Calu3 (cell line): ENCODE measurements around the gene TMEM217. TPM values are rescaled to one million over a fixed set of nuclear protein-coding genes. Genes with fewer than 3 reads are reported as not detected.

Experiments used
- BruUV-seq: library from RNA; stranded (reverse); fragments of 400-500 nt; replicated peaks from 2 replicates; lab custom pipeline; 2021; lab: Mats Ljungman, UMichigan
- CTCF ChIA-PET: fragments of 300-600 bp; sonication (Branson Sonifier 250); formaldehyde crosslinking; loops from one replicate; lab custom pipeline; 2022; ENCODE audit warnings: antibody characterized with exemption; lab: Charles Lee
- DNase-seq: peaks from one replicate; pipeline ENCODE4 v3.0.0; 2022
- H3K27ac Mint-ChIP-seq: one replicate; pipeline ENCODE4 v1.8.0; 2022; ENCODE audit warnings: mixed read lengths; ENCODE audit not compliant: unreplicated experiment
- H3K27me3 Mint-ChIP-seq: one replicate; pipeline ENCODE4 v1.8.0; 2022; ENCODE audit warnings: mixed read lengths; ENCODE audit not compliant: unreplicated experiment
- H3K36me3 Mint-ChIP-seq: one replicate; pipeline ENCODE4 v1.8.0; 2022; ENCODE audit warnings: mild to moderate bottlenecking, moderate library complexity, mixed read lengths; ENCODE audit not compliant: insufficient read depth, unreplicated experiment
- H3K4me1 Mint-ChIP-seq: one replicate; pipeline ENCODE4 v1.8.0; 2022; ENCODE audit warnings: mild to moderate bottlenecking, low read depth, mixed read lengths; ENCODE audit not compliant: unreplicated experiment
- H3K4me3 Mint-ChIP-seq: one replicate; pipeline ENCODE4 v1.8.0; 2022; ENCODE audit warnings: mild to moderate bottlenecking, low read depth, moderate library complexity, mixed read lengths; ENCODE audit not compliant: unreplicated experiment
- H3K9me3 Mint-ChIP-seq: one replicate; pipeline ENCODE4 v1.8.0; 2022; ENCODE audit warnings: low read depth, mixed read lengths; ENCODE audit not compliant: unreplicated experiment
- intact Hi-C: fragments of 100-400 bp; cut with micrococcal nuclease; formaldehyde crosslinking; loops from one replicate; pipeline ENCODE4 v1.10.0; 2022; ENCODE audit not compliant: unreplicated experiment
- total RNA-seq: library from RNA; stranded (reverse); gene quantifications from 2 replicates; pipeline ENCODE4 v1.2.3, GENCODE V29; 2022
- TF ChIP-seq, protein P1 (sequence below): fragments of 200-600 bp; IDR thresholded peaks from one replicate; pipeline ENCODE4 v1.8.0; 2022; ENCODE audit warnings: antibody characterized with exemption; ENCODE audit not compliant: unreplicated experiment

The TMEM217 gene
- total RNA-seq, 1 experiment from 2014 or later: 0.99 TPM

DNA sequence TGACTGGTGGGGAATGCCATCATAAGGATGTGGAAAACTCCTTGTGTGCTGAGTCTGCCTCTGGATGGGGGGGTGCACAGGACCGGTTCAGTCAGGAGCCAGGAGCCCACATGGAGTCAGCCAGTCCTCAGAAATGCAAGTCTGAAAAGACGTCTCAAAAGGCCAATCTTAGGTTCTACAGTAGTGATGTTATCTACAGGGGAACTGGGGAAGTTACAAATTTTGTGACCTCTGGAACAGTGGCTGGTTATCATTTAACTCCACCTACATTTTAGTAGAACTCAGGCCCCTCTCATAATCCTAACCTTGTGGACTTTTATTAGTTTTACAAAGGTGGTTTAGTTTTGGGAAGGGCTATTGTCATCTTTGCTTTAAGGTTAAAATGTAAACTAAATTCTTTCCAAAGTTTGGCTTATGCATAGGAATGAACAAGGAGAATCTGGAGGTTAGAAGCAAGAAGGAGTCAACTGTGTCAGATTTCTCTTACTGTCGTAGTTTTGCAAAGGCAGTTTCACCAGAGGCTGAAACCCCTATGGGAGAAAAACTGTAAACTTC, 14.1 kb downstream of the TMEM217 start:
- H3K27me3 Mint-ChIP-seq: no peaks in the 10 kb centered on the region
- H3K4me3 Mint-ChIP-seq: no peak overlapping the region
- H3K4me1 Mint-ChIP-seq: peaks cover 61% of the 10 kb centered on the region
- TF ChIP-seq, protein P1, sequence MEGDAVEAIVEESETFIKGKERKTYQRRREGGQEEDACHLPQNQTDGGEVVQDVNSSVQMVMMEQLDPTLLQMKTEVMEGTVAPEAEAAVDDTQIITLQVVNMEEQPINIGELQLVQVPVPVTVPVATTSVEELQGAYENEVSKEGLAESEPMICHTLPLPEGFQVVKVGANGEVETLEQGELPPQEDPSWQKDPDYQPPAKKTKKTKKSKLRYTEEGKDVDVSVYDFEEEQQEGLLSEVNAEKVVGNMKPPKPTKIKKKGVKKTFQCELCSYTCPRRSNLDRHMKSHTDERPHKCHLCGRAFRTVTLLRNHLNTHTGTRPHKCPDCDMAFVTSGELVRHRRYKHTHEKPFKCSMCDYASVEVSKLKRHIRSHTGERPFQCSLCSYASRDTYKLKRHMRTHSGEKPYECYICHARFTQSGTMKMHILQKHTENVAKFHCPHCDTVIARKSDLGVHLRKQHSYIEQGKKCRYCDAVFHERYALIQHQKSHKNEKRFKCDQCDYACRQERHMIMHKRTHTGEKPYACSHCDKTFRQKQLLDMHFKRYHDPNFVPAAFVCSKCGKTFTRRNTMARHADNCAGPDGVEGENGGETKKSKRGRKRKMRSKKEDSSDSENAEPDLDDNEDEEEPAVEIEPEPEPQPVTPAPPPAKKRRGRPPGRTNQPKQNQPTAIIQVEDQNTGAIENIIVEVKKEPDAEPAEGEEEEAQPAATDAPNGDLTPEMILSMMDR: no peak
- H3K9me3 Mint-ChIP-seq: peaks cover 5% of the 10 kb centered on the region
- CTCF ChIA-PET: interaction anchor here (1.2 kb wide), 1 partner anchor 272 kb away, joined by 3 read pairs; no protein-coding TSS in a partner anchor
- H3K36me3 Mint-ChIP-seq: peaks cover 38% of the 10 kb centered on the region
- no peak for DNase-seq
- intact Hi-C loops: no loop called here
- no TSS peak for BruUV-seq
- peak overlapping the region; percentile 100 for H3K27ac Mint-ChIP-seq

DNA sequence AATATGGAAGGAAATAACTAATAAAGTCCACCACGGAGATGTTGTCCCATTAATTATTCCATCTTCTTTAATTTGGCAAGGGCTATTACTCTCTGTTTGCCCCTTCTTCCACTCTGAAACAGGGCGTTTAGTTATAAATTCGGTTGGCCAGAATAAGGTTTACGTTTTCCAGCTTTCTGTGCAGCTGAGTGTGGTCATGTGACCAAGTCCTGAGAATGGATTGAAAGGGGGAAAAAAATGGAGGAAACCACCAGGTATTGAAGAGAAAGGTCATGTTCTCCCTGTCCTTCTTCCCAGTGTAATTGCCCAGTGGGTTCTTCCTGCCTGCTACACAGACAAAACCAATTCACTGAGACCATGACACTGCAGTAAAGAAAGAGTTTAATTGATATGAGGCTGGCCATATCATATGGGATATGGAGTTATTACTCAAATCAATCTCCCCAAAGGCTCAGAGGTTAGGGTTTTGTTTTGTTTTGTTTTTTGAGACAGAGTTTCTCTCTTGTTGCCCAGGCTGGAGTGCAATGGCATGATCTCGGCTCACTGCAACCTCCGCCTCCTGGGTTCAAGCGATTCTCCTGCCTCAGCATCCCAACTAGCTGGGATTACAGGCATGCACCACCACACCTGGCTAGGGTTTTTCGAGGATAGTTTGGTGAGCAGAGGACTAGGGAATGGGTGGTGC, 14.7 kb downstream of the TMEM217 start:
- no peaks in the 10 kb centered on the region for H3K27me3 Mint-ChIP-seq
- H3K4me3 Mint-ChIP-seq: peak overlapping the region; percentile 47
- peaks cover 66% of the 10 kb centered on the region for H3K4me1 Mint-ChIP-seq
- no TSS peak for BruUV-seq
- H3K9me3 Mint-ChIP-seq: peaks cover 2% of the 10 kb centered on the region
- peaks cover 38% of the 10 kb centered on the region for H3K36me3 Mint-ChIP-seq
- CTCF ChIA-PET: interaction anchor here (1.0 to 1.5 kb wide), 4 partner anchors 10 to 271 kb away, joined by 3 to 9 read pairs (median 4); partner anchors contain the start of genes TBC1D22B and TMEM217
- H3K27ac Mint-ChIP-seq: peak overlapping the region; percentile 100
- TF ChIP-seq, protein P1: no peak
- no peak for DNase-seq
- intact Hi-C loops: no loop called here

DNA sequence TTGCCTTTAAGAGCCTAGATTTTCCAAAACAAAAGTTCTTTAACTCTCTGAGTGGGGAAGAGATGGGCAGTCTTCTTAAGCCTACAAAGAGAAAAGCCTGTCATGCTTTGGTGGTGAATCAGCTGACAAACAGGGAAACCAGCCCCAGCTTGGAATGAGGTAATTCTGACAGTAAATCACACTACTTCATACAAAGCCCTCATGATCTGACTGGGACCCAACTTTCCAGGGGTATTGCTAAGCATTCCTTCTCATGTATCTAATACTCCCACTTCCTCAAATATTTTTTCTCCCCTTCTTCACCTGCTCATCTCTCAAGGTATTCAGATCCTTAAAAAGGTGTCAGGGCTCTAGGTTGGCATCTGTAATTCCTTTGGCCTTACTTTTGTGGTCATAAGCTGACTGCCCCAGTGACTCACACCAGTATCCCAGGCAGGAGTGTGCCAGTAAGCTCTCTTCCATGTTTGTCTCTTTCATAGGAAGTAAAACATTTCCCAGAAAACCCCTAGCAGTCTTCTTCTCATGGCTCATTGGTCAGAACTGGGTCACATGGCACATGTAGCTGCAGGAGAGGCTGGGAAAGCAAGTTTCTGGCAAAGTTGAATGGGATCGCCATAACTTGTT, 15.4 kb downstream of the TMEM217 start:
- intact Hi-C loops: no loop called here
- peaks cover 38% of the 10 kb centered on the region for H3K36me3 Mint-ChIP-seq
- TF ChIP-seq, protein P1: no peak
- peaks cover 2% of the 10 kb centered on the region for H3K9me3 Mint-ChIP-seq
- H3K27me3 Mint-ChIP-seq: no peaks in the 10 kb centered on the region
- CTCF ChIA-PET: interaction anchor here (0.6 to 1.5 kb wide), 9 partner anchors 10 to 270 kb away, joined by 3 to 9 read pairs (median 4); partner anchors contain the start of genes PIM1, TBC1D22B and TMEM217
- peaks cover 73% of the 10 kb centered on the region for H3K4me1 Mint-ChIP-seq
- peak overlapping the region; percentile 47 for H3K4me3 Mint-ChIP-seq
- DNase-seq: peak; percentile 71
- no TSS peak for BruUV-seq
- peak overlapping the region; percentile 100 for H3K27ac Mint-ChIP-seq

DNA sequence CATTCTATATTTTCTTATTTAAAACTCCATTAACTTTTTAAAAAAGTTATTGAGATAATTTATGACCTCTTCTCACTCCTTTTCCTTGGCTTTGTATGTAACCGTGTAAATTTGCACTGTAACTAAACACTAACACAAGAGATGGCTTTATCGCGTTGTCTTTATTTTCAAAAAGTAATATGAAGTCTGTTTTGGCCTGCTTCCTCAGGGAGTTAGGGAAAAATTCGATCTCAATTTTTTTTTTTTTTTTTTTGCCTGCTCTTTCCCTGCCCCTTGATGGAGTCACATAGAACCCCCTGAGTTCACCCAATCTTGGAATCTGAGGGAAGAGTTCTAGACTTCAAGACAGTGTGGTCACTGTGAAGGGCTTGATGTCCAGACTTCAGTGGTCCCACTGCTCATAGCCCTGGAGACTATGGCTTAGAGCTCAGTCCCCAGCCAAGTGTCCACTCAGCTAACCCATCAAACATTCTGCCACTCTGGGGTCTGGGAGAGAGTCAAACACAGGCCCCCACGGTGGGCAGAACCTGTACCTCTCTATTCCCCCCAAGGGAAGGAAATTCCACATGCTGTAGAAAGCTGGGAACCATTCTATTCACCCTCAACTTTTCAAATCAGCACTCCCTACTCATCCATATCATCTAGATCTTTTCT, 16.0 kb downstream of the TMEM217 start:
- intact Hi-C loops: no loop called here
- H3K4me1 Mint-ChIP-seq: peaks cover 79% of the 10 kb centered on the region
- DNase-seq: no peak
- H3K27ac Mint-ChIP-seq: peak overlapping the region; percentile 100
- TF ChIP-seq, protein P1: no peak
- CTCF ChIA-PET: interaction anchor here (0.6 to 1.5 kb wide), 8 partner anchors 16 to 112 kb away, joined by 3 to 9 read pairs (median 4); partner anchors contain the start of genes PIM1, TBC1D22B and TMEM217
- H3K9me3 Mint-ChIP-seq: peaks cover 2% of the 10 kb centered on the region
- peak overlapping the region; percentile 47 for H3K4me3 Mint-ChIP-seq
- no peaks in the 10 kb centered on the region for H3K27me3 Mint-ChIP-seq
- peaks cover 38% of the 10 kb centered on the region for H3K36me3 Mint-ChIP-seq
- TSS peak; percentile 49 for BruUV-seq
